Testis (tissue), 3 donors: ENCODE measurements around the gene FIBIN. TPM values are rescaled to one million over a fixed set of nuclear protein-coding genes. Genes with fewer than 3 reads are reported as not detected.

Source experiments
- DNase-seq: peaks from one replicate; pipeline ENCODE4 v3.0.0-alpha.2; 2019
- H3K27ac ChIP-seq, 2 donors: fragments of 200-600 bp; sonication (generic); one replicate each; pipeline ENCODE4 v1.5.1; 2019
- H3K27me3 ChIP-seq: fragments of 200-600 bp; sonication (generic); one replicate; pipeline ENCODE4 v1.5.1; 2019
- H3K36me3 ChIP-seq: fragments of 200-600 bp; sonication (generic); one replicate; pipeline ENCODE4 v1.5.1; 2017; ENCODE audit warnings: low read depth; ENCODE audit errors: missing control alignments
- H3K4me1 ChIP-seq: fragments of 200-600 bp; sonication (generic); one replicate; pipeline ENCODE4 v1.5.1; 2019
- H3K4me3 ChIP-seq, 2 donors: fragments of 200-600 bp; sonication (generic); one replicate each; pipeline ENCODE4 v1.5.1; 2017 to 2019
- H3K9me3 ChIP-seq: fragments of 200-600 bp; sonication (generic); one replicate; pipeline ENCODE4 v1.5.1; 2017
- POLR2A ChIP-seq: fragments of 450-650 bp; IDR thresholded peaks from one replicate; pipeline ENCODE4 v1.6.1; 2017; ENCODE audit warnings: antibody characterized with exemption, mild to moderate bottlenecking, moderate library complexity
- WGBS, 2 donors: methylation state at CpG; one replicate each; pipeline ENCODE4 v1.1.5; 2018; 5-methylcytosine and 5-hydroxymethylcytosine counted together
- intact Hi-C: fragments of 100-400 bp; cut with DNase I; formaldehyde crosslinking; loops from one replicate; pipeline ENCODE4 v1.15.1; 2023; ENCODE audit warnings: low total_unique reads
- polyA plus RNA-seq: library from polyadenylated mRNA; stranded (reverse); fragments of 350-450 nt; fragmentation: Illumina TruSeq; extraction: RNeasy Lipid Tissue Mini Kit (QIAGEN cat#74804); gene quantifications from one replicate; pipeline ENCODE4 v1.2.3, GENCODE V29; 2014; ENCODE audit warnings: low read depth, low replicate concordance; ENCODE audit not compliant: insufficient read depth
- total RNA-seq, 2 donors: library from RNA; depleted of rRNA; stranded (reverse); fragments of >200 nt; gene quantifications; one replicate each; pipeline ENCODE4 v1.2.3, GENCODE V29; 2016
- TF ChIP-seq, protein P1 (sequence below), 3 experiments: fragments of 450-650 bp in 2 of 3; fragments of 200-600 bp in 1 of 3; sonication (generic) in 1 of 3; IDR thresholded peaks; one replicate each; pipeline ENCODE4 v1.5.1; 2016 to 2019; ENCODE audit warnings: antibody characterized with exemption in 3 of 3, mild to moderate bottlenecking in 2 of 3, moderate library complexity in 1 of 3

Gene FIBIN
- total and polyA plus RNA-seq, 3 donors from 2014 or later: 0.39 to 6.5 (median 5.3) TPM

DNA sequence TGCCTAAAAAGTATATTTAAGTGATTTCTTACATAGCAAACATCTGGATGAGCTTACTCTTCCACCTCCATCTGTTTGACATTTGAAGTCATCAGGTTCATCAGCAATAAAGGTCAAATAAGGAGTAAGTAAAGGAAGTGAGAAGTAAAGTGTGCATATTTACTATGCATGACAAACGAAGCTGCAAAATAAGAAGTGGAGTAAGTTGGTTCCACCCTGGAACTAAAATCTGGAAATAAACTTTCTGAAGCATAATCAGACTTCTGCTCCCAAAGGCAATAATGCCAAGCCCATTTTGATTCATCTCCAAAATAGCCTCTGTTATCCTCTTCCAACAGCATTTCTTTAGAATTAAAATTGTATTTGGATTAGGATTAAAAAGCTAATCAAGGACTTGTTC, 8.4 kb upstream of the FIBIN start:
- Histone ChIP-seq H3K9me3 (no peaks in the 10 kb centered on the region), H3K27ac (no peak overlapping the region), H3K4me3 (no peak overlapping the region), H3K36me3 (no peaks in the 10 kb centered on the region), H3K27me3 (no peaks in the 10 kb centered on the region), H3K4me1 (no peaks in the 10 kb centered on the region)
- TF ChIP-seq, protein P1, sequence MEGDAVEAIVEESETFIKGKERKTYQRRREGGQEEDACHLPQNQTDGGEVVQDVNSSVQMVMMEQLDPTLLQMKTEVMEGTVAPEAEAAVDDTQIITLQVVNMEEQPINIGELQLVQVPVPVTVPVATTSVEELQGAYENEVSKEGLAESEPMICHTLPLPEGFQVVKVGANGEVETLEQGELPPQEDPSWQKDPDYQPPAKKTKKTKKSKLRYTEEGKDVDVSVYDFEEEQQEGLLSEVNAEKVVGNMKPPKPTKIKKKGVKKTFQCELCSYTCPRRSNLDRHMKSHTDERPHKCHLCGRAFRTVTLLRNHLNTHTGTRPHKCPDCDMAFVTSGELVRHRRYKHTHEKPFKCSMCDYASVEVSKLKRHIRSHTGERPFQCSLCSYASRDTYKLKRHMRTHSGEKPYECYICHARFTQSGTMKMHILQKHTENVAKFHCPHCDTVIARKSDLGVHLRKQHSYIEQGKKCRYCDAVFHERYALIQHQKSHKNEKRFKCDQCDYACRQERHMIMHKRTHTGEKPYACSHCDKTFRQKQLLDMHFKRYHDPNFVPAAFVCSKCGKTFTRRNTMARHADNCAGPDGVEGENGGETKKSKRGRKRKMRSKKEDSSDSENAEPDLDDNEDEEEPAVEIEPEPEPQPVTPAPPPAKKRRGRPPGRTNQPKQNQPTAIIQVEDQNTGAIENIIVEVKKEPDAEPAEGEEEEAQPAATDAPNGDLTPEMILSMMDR (IDR thresholded peaks at IDR 0.05): no peak
- TF ChIP-seq POLR2A: no peak
- DNase-seq: no peak
- intact Hi-C loops: no loop called here
- WGBS, 2 donors: 48 to 53% methylated on average over 1 of the region's 1 CpG

DNA sequence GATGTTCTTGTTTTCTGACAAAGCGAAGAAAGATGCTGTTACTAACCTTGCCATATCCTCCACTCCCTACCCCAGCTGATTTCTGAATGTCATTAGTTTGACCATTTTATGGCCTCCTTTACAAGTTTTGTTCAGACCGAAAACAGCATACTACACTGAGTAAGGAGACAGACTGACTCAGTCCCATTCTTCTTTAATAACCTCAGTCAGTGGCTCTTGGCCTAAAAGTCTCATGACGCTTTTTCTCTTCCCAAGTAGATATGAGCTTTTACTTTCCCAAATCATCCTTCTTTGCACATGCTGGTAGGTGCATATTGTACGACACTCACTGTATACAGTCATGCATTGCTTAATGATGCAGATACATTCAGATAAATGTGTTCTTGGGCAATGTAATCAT, 8.0 kb upstream of the FIBIN start:
- Histone ChIP-seq H3K9me3 (no peaks in the 10 kb centered on the region), H3K4me1 (no peaks in the 10 kb centered on the region), H3K4me3 (no peak overlapping the region), H3K27ac (no peak overlapping the region), H3K27me3 (no peaks in the 10 kb centered on the region), H3K36me3 (no peaks in the 10 kb centered on the region)
- DNase-seq: no peak
- WGBS, 2 donors: 68 to 70% methylated on average over 4 of the region's 4 CpGs
- TF ChIP-seq, protein P1 (IDR thresholded peaks at IDR 0.05): no peak
- TF ChIP-seq POLR2A: no peak
- intact Hi-C loops: no loop called here

DNA sequence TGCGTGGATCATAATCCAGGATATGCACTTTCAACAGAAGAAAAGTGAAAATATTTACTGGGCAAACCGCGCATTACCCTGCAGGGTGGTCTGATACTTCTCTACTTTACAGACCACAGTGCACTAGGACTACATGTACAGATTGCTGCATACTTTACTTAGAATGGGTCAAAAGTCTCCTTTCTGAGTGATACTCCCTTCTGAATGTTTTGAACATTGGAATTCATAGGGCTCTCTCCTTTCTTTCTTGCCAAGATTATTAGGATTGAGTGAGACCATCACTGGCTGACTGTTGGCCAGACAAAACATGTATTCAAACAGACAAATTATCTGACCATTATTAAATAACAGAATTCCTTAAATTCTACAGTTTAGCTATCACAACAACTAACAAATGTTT, 6.6 kb upstream of the FIBIN start:
- no peak for TF ChIP-seq POLR2A
- TF ChIP-seq, protein P1 (IDR thresholded peaks at IDR 0.05): no peak
- Histone ChIP-seq H3K4me3 (no peak overlapping the region), H3K36me3 (no peaks in the 10 kb centered on the region), H3K27me3 (no peaks in the 10 kb centered on the region), H3K27ac (no peak overlapping the region), H3K9me3 (no peaks in the 10 kb centered on the region), H3K4me1 (no peaks in the 10 kb centered on the region)
- 58 to 62% methylated on average over 3 of the region's 3 CpGs for WGBS, 2 donors
- intact Hi-C loops: no loop called here
- no peak for DNase-seq

DNA sequence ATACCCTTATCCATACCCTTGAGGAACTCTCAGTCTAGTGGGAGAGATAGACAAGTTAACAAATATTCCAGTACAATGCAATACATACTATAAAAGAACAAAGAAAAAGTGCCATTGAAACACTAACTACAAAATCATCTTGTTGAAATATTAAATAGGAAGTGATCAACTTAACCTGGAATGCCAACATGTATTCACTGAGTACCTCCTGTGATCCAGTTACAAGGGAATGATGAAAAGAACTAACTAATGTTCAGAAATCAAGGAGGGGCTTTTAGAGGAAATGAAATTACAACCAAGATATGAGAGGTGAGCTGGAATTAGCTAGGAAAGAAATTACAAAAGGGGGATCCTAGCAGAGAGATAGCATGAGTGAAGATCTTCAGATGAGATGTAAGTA, 6.2 kb upstream of the FIBIN start:
- Histone ChIP-seq H3K4me3 (no peak overlapping the region), H3K27me3 (no peaks in the 10 kb centered on the region), H3K27ac (no peak overlapping the region), H3K4me1 (no peaks in the 10 kb centered on the region), H3K9me3 (no peaks in the 10 kb centered on the region), H3K36me3 (no peaks in the 10 kb centered on the region)
- intact Hi-C loops: no loop called here
- TF ChIP-seq, protein P1 (IDR thresholded peaks at IDR 0.05): no peak
- no peak for TF ChIP-seq POLR2A
- no peak for DNase-seq

DNA sequence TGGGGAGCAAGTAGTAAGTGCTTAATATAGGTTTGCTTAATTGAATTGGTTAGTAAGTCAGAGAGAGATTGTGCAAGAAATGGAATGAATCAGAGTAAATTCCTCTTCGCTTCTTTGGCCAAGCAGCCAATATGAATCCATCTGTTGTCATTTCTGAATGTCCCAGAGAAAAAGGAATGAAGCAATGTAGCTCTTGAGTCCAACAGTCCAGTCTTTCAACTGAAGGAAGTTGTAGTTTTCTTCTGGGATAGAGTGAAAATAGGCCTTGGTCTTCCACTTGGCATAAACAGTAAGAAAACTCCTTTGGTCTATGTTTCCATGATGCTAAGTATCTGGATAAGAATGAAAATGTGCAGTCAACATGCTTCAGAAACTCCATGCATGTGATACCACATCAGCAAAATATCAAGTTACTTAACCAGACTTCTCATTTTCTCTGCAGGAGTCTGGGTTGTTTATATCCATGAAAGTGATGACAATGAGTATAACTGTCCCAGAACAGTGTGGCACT, 1.8 kb upstream of the FIBIN start:
- Histone ChIP-seq H3K9me3 (no peaks in the 10 kb centered on the region), H3K27me3 (no peaks in the 10 kb centered on the region), H3K27ac (no peak overlapping the region), H3K4me3 (no peak overlapping the region), H3K36me3 (no peaks in the 10 kb centered on the region), H3K4me1 (no peaks in the 10 kb centered on the region)
- WGBS, 2 donors: 76 to 96% methylated on average over 1 of the region's 1 CpG
- TF ChIP-seq, protein P1 (IDR thresholded peaks at IDR 0.05): no peak
- no peak for TF ChIP-seq POLR2A
- intact Hi-C loops: no loop called here
- no peak for DNase-seq
